HepG2 (cell line): Measurements from ENCODE around the gene CREG2. TPM values are rescaled to one million over a fixed set of nuclear protein-coding genes. Genes with fewer than 3 reads are reported as not detected.

Experiments used
- ARHGAP35 ChIP-seq: sonication (generic); formaldehyde crosslinking; IDR thresholded peaks from 2 replicates; pipeline ENCODE4 v1.9.0; 2022; ENCODE audit warnings: mild to moderate bottlenecking, inconsistent platforms, moderate library complexity, missing genetic modification reagents, borderline replicate concordance
- DPF2 ChIP-seq: sonication (generic); formaldehyde crosslinking; IDR thresholded peaks from 2 replicates; pipeline ENCODE4 v1.4.0; 2020; ENCODE audit warnings: mild to moderate bottlenecking, low read depth, missing genetic modification reagents, borderline replicate concordance
- FOXA1 ChIP-seq, 2 experiments: fragments of 450-650 bp in 1 of 2; sonication (generic) in 1 of 2; formaldehyde crosslinking in 1 of 2; IDR thresholded peaks; 2 replicates each; pipeline versions ENCODE4 v1.4.0 to v1.6.1; 2016 to 2020; ENCODE audit warnings: missing genetic modification reagents in 1 of 2
- HNRNPL ChIP-seq: fragments of 200-400 bp; formaldehyde crosslinking; IDR thresholded peaks from 2 replicates; pipeline ENCODE4 v1.6.1; 2017; ENCODE audit warnings: mild to moderate bottlenecking, low read depth, low read length
- NR2F6 ChIP-seq, 2 experiments: IDR thresholded peaks; 2 replicates each; pipeline ENCODE4 v1.6.1; 2016; ENCODE audit warnings: antibody characterized with exemption in 1 of 2, mild to moderate bottlenecking in 1 of 2
- RBFOX2 ChIP-seq: fragments of 200-400 bp; formaldehyde crosslinking; IDR thresholded peaks from 2 replicates; pipeline ENCODE4 v1.6.1; 2017; ENCODE audit warnings: low read depth, mild to moderate bottlenecking, low read length
- SALL1 ChIP-seq: sonication (generic); formaldehyde crosslinking; IDR thresholded peaks from 2 replicates; pipeline ENCODE4 v1.8.0; 2022; ENCODE audit warnings: mild to moderate bottlenecking, missing genetic modification reagents
- TARDBP ChIP-seq: sonication (generic); formaldehyde crosslinking; IDR thresholded peaks from 2 replicates; pipeline ENCODE4 v1.8.0; 2022; ENCODE audit warnings: mild to moderate bottlenecking, missing genetic modification reagents
- XRCC5 ChIP-seq: fragments of 200-400 bp; formaldehyde crosslinking; optimal IDR thresholded peaks from 2 replicates; pipeline ENCODE3; 2017; ENCODE audit warnings: mild to moderate bottlenecking, low read length
- ZBTB20 ChIP-seq: sonication (generic); formaldehyde crosslinking; IDR thresholded peaks from 2 replicates; pipeline ENCODE4 v1.8.1; 2023; ENCODE audit warnings: missing genetic modification reagents, low read depth, mild to moderate bottlenecking, borderline replicate concordance
- ZBTB38 ChIP-seq: sonication (generic); formaldehyde crosslinking; IDR thresholded peaks from 2 replicates; pipeline ENCODE4 v1.5.1; 2020; ENCODE audit warnings: mild to moderate bottlenecking, missing genetic modification reagents
- polyA plus RNA-seq, 8 experiments: library from polyadenylated mRNA; depleted of rRNA in 3 of 8; stranded (reverse) in 7 of 8; unstranded in 1 of 8; fragments of >200 nt; fragmentation: Illumina TruSeq in 4 of 8; extraction: Trizol in 4 of 8; gene quantifications; 2 replicates each; pipeline versions ENCODE4 v1.2.1 to v1.2.3, GENCODE V29; 2011 to 2016; ENCODE audit warnings: low read depth in 4 of 8, missing spikeins in 1 of 8, mixed read lengths in 1 of 8; ENCODE audit not compliant: insufficient read depth in 1 of 8
- total RNA-seq, 5 experiments: library from RNA; depleted of rRNA; stranded (reverse); fragments of >200 nt; fragmentation: Illumina TruSeq; extraction: Trizol; gene quantifications; 2 replicates each; pipeline ENCODE4 v1.2.3, GENCODE V29; 2016; ENCODE audit warnings: low read depth in 1 of 5
- TF ChIP-seq, protein P1 (sequence below): sonication (generic); formaldehyde crosslinking; IDR thresholded peaks from 2 replicates; pipeline ENCODE4 v1.4.0; 2020; ENCODE audit warnings: missing genetic modification reagents
- TF ChIP-seq, protein P2 (sequence below): sonication (generic); formaldehyde crosslinking; IDR thresholded peaks from 2 replicates; pipeline ENCODE4 v1.5.0; 2020; ENCODE audit warnings: missing genetic modification reagents, mild to moderate bottlenecking, borderline replicate concordance
- TF ChIP-seq, protein P3 (sequence below): sonication (generic); formaldehyde crosslinking; IDR thresholded peaks from 2 replicates; pipeline ENCODE4 v1.4.0; 2020; ENCODE audit warnings: missing genetic modification reagents
- TF ChIP-seq, protein P4 (sequence below): sonication (generic); formaldehyde crosslinking; IDR thresholded peaks from one replicate; pipeline ENCODE4 v1.5.1; 2020; ENCODE audit warnings: mild to moderate bottlenecking, missing genetic modification reagents; ENCODE audit errors: not compliant biosample characterization
- TF ChIP-seq, protein P5 (sequence below): sonication (generic); formaldehyde crosslinking; IDR thresholded peaks from 2 replicates; pipeline ENCODE4 v1.8.1; 2023; ENCODE audit warnings: missing genetic modification reagents, inconsistent platforms, borderline replicate concordance

CREG2 gene
- total and polyA plus RNA-seq, 2 of the 13 experiments (the other 11 are each of a cell fraction or from before 2014, with no cell fraction given), result 0.18 to 0.26 TPM

DNA sequence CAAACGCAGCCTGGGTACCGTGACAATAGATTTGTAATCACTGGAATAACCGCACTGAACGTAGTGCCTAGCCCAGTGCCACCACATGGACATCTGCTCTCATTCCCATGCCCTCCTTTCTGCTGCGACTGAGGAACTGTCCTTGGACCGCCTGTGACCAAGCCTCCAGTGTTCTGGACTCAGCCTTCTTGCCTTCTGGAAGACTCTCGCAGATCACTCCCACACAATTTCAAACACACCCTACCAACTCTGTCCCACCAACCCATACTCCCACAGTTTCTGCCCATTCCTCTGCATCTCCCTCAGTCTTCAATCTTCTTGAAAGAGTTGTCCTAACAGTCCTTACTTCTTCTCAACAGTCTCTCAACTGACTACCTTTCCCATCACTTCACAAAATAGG, 80.9 kb downstream of the CREG2 start (continued):
- TF ChIP-seq, protein P1, sequence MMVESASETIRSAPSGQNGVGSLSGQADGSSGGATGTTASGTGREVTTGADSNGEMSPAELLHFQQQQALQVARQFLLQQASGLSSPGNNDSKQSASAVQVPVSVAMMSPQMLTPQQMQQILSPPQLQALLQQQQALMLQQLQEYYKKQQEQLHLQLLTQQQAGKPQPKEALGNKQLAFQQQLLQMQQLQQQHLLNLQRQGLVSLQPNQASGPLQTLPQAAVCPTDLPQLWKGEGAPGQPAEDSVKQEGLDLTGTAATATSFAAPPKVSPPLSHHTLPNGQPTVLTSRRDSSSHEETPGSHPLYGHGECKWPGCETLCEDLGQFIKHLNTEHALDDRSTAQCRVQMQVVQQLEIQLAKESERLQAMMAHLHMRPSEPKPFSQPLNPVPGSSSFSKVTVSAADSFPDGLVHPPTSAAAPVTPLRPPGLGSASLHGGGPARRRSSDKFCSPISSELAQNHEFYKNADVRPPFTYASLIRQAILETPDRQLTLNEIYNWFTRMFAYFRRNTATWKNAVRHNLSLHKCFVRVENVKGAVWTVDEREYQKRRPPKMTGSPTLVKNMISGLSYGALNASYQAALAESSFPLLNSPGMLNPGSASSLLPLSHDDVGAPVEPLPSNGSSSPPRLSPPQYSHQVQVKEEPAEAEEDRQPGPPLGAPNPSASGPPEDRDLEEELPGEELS (CRISPR knock-in tag), result no peak
- TF ChIP-seq TARDBP (CRISPR knock-in tag) (no peak), ARHGAP35 (no peak), ZBTB20 (CRISPR knock-in tag) (no peak), HNRNPL (no peak), NR2F6 (IDR thresholded peaks at IDR 0.05) (no peak), NR2F6 (CRISPR knock-in tag; IDR thresholded peaks at IDR 0.05) (0 out of 2 replicates have a peak, but pooled peaks have one; percentile 14), RBFOX2 (0 out of 2 replicates have a peak, but pooled peaks have one; percentile 18), SALL1 (CRISPR knock-in tag) (peak; percentile 50), DPF2 (CRISPR knock-in tag) (no peak), FOXA1 (IDR thresholded peaks at IDR 0.05) (no peak), FOXA1 (CRISPR knock-in tag; IDR thresholded peaks at IDR 0.05) (no peak), ZBTB38 (no peak; the same call in 1 of the 2 replicates), XRCC5 (no peak)
- TF ChIP-seq, protein P2, sequence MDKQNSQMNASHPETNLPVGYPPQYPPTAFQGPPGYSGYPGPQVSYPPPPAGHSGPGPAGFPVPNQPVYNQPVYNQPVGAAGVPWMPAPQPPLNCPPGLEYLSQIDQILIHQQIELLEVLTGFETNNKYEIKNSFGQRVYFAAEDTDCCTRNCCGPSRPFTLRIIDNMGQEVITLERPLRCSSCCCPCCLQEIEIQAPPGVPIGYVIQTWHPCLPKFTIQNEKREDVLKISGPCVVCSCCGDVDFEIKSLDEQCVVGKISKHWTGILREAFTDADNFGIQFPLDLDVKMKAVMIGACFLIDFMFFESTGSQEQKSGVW (CRISPR knock-in tag), result no peak
- TF ChIP-seq, protein P3, sequence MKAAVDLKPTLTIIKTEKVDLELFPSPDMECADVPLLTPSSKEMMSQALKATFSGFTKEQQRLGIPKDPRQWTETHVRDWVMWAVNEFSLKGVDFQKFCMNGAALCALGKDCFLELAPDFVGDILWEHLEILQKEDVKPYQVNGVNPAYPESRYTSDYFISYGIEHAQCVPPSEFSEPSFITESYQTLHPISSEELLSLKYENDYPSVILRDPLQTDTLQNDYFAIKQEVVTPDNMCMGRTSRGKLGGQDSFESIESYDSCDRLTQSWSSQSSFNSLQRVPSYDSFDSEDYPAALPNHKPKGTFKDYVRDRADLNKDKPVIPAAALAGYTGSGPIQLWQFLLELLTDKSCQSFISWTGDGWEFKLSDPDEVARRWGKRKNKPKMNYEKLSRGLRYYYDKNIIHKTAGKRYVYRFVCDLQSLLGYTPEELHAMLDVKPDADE (CRISPR knock-in tag), result no peak
- TF ChIP-seq, protein P4, sequence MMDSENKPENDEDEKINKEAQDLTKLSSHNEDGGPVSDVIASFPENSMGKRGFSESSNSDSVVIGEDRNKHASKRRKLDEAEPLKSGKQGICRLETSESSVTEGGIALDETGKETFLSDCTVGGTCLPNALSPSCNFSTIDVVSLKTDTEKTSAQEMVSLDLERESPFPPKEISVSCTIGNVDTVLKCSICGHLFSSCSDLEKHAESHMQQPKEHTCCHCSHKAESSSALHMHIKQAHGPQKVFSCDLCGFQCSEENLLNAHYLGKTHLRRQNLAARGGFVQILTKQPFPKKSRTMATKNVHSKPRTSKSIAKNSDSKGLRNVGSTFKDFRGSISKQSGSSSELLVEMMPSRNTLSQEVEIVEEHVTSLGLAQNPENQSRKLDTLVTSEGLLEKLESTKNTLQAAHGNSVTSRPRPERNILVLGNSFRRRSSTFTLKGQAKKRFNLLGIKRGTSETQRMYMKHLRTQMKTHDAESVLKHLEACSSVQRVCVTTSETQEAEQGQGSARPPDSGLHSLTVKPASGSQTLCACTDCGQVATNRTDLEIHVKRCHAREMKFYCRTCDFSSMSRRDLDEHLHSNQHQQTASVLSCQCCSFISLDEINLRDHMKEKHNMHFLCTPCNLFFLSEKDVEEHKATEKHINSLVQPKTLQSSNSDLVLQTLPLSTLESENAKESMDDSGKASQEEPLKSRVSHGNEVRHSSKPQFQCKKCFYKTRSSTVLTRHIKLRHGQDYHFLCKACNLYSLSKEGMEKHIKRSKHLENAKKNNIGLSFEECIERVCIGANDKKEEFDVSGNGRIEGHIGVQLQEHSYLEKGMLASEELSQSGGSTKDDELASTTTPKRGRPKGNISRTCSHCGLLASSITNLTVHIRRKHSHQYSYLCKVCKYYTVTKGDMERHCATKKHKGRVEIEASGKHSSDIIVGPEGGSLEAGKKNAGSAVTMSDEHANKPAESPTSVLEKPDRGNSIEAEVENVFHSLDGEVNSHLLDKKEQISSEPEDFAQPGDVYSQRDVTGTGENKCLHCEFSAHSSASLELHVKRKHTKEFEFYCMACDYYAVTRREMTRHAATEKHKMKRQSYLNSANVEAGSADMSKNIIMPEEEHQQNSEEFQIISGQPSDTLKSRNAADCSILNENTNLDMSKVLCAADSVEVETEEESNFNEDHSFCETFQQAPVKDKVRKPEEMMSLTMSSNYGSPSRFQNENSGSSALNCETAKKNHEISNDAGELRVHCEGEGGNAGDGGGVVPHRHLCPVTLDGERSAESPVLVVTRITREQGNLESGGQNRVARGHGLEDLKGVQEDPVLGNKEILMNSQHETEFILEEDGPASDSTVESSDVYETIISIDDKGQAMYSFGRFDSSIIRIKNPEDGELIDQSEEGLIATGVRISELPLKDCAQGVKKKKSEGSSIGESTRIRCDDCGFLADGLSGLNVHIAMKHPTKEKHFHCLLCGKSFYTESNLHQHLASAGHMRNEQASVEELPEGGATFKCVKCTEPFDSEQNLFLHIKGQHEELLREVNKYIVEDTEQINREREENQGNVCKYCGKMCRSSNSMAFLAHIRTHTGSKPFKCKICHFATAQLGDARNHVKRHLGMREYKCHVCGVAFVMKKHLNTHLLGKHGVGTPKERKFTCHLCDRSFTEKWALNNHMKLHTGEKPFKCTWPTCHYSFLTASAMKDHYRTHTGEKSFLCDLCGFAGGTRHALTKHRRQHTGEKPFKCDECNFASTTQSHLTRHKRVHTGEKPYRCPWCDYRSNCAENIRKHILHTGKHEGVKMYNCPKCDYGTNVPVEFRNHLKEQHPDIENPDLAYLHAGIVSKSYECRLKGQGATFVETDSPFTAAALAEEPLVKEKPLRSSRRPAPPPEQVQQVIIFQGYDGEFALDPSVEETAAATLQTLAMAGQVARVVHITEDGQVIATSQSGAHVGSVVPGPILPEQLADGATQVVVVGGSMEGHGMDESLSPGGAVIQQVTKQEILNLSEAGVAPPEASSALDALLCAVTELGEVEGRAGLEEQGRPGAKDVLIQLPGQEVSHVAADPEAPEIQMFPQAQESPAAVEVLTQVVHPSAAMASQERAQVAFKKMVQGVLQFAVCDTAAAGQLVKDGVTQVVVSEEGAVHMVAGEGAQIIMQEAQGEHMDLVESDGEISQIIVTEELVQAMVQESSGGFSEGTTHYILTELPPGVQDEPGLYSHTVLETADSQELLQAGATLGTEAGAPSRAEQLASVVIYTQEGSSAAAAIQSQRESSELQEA, result no peak
- TF ChIP-seq, protein P5, sequence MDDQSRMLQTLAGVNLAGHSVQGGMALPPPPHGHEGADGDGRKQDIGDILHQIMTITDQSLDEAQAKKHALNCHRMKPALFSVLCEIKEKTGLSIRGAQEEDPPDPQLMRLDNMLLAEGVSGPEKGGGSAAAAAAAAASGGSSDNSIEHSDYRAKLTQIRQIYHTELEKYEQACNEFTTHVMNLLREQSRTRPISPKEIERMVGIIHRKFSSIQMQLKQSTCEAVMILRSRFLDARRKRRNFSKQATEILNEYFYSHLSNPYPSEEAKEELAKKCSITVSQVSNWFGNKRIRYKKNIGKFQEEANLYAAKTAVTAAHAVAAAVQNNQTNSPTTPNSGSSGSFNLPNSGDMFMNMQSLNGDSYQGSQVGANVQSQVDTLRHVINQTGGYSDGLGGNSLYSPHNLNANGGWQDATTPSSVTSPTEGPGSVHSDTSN (CRISPR knock-in tag), result no peak
